ENCODE data around the gene IL6R.
"Not testable (repeated sequence)": the region's sequence is repeated elsewhere in the genome, so short reads cannot be mapped to it uniquely, and the experiment has no call there.

Gene IL6R

GRCh38 chr1:154407198-154408091, 2.3 kb downstream of the IL6R start:
- DNase-seq = no peak

GRCh38 chr1:154408174-154408777, 3.1 kb downstream of the IL6R start:
- DNase-seq = no peak

- no peak for DNase-seq
Measured at GRCh38 chr1:154410185-154410827, 5.2 kb downstream of the IL6R start.

- no peak for DNase-seq
Measured at GRCh38 chr1:154411525-154411924, 6.4 kb downstream of the IL6R start.

GRCh38 chr1:154413177-154413783, 8.1 kb downstream of the IL6R start:
- DNase-seq = no peak

- no peak for DNase-seq
Measured at GRCh38 chr1:154414606-154415005, 9.5 kb downstream of the IL6R start.

GRCh38 chr1:154416471-154417337, 11.6 kb downstream of the IL6R start:
- no peak for DNase-seq

GRCh38 chr1:154417338-154417608, 12.1 kb downstream of the IL6R start:
- DNase-seq = no peak

GRCh38 chr1:154418062-154418921, 13.1 kb downstream of the IL6R start:
- no peak for DNase-seq

GRCh38 chr1:154418923-154419619, 13.9 kb downstream of the IL6R start:
- DNase-seq = no peak

- no peak for DNase-seq
Measured at GRCh38 chr1:154419620-154420571, 14.8 kb downstream of the IL6R start.

GRCh38 chr1:154420961-154421924, 16.1 kb downstream of the IL6R start:
- DNase-seq = no peak

- DNase-seq = not testable (repeated sequence)
Measured at GRCh38 chr1:154422049-154422448, 16.9 kb downstream of the IL6R start.

GRCh38 chr1:154422521-154422920, 17.4 kb downstream of the IL6R start:
- peak; percentile 33 for DNase-seq

GRCh38 chr1:154423304-154423987, 18.3 kb downstream of the IL6R start:
- no peak for DNase-seq

- DNase-seq = no peak
Measured at GRCh38 chr1:154423988-154424326, 18.8 kb downstream of the IL6R start.

- no peak for DNase-seq
Measured at GRCh38 chr1:154425172-154425571, 20.0 kb downstream of the IL6R start.

Measured in NCI-H2171 treated with DMSO at 0.1 percent for 48 hours (cell line).